GM19238 (cell line): ENCODE measurements around the gene PRSS27.
A peak's percentile ranks its signal among the peaks of the same experiment; 100 is the strongest.
"Not testable (repeated sequence)": the region's sequence is repeated elsewhere in the genome, so short reads cannot be mapped to it uniquely, and the experiment has no call there.

Experiments
- DNase-seq: peaks from one replicate; pipeline ENCODE4 v3.0.0; 2011; ENCODE audit warnings: low spot score; ENCODE audit not compliant: insufficient read length

Gene PRSS27

DNA sequence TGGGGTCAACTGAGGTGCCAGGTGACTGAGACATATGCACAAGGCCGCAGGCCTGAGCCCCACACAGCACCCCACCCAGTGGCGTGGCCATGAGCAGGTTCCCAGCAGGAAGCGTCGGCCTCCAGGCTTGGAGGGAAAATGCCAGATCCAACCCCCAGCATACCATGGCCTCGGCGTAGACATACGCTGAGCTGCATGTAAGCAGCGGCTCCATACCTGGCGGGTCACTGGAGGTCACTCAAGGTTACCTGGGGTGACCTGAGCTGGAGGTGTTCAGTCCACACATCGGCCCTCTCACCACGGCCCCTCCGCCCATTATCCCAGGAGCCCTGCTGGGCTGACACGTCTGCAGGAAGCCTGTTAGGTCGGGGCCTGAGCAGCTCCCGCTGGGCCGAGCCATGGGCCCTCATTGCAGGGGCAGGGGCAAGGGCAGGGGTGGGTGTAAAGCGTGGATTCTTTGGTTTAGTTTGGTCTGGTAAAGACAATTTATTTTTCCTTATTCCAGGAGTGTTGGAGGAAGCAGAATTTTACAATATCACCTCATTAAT lies 22.5 kb downstream of the PRSS27 start:
- DNase-seq = no peak

DNA sequence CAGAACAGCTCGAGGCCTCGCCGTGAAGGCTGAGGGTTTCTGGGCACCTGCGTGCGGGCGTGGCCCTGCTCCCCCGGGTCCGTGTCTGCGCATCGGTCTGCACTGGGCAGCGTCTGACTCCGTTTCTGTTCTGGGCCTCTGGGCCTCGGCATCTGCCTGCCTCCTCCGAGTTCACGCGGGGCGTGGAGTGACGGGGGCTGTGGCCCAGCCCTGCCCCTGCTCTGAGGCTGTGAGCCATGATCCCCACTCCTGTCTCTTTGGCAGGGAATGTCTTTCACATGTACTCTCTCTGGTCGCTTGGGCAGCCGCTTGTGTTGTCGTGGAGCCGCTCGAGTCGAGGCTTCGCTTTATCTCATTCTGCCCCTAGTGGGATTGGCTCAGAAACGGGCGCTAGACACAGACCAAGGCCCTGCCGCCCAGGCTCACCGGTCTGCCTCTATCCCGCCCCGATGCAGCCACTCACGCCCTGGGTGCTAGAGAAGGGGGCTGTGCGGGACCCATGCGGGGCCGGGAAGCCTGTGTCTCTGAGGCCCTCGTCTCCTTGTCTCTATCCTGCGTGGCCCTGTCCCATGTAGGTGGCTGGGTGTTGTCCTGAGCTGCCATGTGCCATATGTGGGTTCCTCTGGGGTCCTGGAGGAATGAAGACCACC lies 23.3 kb downstream of the PRSS27 start:
- DNase-seq = not testable (repeated sequence)

DNA sequence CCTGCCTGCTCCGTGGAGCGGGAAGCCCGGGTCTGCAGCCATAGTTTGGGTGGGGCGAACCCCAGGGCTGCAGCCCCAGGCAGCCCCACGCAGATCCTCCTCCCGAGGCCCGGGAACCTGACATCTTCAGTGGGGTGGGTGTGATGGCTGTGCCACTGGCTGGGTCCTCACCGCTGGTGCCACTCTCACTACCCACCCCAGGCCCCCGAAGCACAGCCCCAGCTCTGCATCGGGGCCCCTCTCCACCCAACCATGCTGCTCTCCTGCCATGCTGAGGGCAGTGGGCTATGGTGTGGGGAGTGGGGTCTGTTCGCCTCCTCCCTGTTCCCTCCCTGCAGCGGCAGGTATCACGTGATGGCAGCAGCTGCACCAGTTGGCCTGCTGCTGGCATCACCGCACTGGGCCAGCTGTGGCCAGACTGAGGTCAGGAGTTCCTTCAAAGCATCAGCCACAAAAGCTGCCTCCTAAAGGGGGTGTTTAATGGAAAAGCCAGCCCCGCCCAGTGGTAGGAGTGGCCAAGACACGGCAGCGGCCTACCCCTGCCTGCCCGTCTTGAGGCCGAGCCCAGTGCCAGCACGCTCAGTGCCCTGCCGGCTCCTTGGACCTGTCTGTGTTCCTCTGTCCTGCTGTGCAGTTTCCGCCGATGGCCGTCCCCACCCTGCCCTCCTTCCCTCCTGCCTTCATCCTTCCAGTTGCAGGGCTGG lies 26.9 kb downstream of the PRSS27 start:
- DNase-seq = no peak

DNA sequence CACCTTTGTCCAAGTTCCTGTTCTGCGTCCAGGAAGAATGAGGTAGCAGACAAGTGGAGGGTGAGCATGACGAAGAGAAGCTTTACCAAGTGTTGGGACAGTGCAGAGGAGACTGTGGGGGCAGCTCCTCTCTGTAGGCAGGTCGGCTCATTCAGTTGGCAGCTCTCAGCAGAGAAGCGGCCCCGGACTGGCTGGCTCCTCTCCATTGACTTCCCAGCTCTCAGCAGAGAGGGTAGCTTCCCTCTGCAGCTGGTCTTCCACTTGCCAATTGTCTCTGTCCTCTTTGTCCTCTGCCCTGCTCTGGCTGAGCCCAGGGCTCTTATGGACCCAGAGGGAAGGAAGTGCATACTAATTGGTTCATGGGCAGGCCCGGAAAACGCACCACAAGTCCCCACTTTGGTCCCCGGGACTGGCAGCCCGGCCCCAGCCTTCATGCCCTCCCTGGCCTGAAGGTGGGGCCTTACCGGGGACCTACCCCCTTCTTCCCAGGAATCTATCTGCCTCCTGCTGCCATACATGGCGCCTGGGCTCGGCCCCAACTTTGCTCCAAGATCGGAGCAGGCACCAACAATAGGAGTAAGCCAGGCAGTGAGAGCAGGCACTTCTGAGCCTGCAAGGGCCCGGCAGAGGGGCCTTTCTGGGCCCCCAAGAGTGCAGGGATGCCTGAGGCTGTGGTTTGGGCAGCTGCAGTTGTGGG lies 27.6 kb downstream of the PRSS27 start:
- DNase-seq = no peak

DNA sequence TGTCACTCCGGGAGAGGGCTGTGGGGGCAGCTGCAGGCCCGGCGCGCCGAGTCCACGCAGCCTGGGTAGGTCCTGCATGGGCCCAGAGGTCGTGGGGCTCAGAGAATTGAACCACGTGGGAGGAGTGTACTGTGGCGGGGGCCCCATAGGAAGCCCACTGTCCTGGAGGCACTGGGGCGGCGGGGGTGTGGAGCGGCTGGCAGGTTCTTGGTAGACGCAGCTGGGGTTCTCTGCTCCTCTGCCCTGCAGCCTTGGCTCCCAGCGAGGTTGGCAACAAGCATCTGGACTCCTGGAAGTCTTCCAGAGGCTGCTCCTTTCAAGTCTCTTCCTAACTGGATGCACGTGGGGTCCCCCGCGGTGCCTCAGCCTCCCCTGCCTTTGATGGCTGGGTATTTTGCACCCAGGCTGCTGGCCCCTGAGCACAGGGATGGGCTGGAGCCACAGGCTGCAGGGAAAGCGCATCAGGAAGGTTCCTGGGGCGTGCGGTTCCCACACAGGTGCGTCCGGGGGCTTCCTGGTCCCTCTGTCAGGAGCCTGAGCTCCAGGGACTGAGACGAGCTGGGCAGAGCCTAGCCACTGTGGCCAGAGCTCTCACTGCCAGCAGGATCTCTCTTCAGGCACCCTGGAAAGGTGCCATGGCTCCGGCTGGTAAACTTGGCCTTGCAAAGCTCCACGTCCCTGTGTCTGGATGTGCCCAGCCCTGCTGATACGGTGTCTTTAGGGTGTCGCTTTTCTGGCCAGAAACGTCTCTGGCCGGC lies 28.4 kb downstream of the PRSS27 start:
- DNase-seq = no peak

DNA sequence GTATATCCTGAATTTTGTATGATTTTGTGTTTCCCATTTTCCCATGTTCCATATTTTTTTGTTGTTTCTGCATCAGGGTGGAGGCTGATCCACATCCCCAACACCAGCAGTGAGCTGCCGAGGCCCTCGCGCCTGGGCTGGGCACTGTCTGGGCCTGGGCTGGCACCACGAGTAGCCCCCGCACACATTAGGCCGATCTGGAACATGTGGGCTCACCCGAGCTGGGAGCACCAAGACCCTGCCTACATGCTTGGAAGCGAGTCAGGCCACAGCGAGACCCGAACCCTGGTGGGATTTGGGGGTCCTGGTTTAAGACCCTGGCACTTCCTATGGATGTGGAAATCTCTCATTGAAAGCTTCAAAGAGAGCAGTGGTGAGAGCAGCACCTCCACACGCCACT lies 29.2 kb downstream of the PRSS27 start:
- DNase-seq = no peak

DNA sequence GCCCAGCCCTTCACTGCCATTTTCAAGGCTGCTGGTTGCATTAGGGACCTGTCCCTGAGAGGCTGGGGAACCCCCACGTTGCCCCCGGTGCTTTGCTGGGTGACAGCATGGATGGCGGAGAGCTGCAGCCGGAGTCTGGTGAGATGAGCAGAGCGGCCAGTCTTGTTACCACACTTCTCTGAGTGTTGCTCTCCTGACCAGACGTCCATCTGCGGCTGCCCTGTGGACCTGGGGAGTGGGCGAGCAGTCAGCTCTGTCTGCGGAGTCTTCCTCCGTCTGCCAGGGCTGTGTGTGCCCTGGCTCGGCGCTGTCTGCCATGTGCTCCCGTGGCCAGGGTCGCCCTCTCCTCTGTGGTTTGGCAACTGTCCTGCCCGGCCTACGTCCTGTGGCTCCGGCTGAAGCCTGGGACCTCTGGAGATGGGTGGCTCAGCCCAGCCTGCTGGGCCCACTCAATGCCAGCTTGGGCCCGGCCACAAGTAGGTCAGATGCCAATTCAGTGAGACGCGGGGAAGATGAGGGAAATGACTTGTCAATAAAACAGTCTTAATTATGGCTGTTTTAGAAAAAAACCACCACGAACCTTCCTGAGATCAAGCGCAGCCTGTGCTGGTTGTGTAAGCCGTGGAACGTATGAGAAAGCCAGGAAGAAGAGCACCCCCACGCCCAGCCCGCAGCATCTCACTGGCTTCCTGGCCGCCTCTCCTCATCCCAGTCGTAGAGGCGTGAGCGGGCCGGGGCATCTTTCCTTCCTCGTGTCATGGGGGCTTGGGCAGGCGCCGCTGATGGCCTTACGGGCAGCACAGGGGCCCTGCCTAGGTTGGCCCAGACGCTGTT lies 29.8 kb downstream of the PRSS27 start:
- peak; percentile 0 for DNase-seq

DNA sequence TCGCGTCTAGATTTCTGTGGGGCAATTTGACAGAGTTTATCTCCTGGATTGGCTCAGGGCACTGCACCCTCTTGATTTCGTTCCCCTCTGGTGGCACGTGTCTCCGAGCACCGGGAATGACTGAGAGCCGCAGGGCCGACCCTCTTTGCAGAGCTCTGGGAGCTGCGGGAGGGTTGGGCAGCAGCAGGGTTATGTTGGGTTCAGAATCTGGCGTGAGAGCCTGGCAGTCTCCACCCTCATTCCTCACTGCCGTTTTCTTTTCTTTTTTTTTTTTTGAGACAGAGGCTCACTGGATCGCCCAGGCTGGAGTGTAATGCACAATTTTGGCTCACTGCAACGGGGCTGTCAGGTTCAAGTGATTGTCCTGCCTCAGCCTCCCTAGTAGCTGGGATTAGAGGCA lies 30.6 kb downstream of the PRSS27 start:
- not testable (repeated sequence) for DNase-seq

DNA sequence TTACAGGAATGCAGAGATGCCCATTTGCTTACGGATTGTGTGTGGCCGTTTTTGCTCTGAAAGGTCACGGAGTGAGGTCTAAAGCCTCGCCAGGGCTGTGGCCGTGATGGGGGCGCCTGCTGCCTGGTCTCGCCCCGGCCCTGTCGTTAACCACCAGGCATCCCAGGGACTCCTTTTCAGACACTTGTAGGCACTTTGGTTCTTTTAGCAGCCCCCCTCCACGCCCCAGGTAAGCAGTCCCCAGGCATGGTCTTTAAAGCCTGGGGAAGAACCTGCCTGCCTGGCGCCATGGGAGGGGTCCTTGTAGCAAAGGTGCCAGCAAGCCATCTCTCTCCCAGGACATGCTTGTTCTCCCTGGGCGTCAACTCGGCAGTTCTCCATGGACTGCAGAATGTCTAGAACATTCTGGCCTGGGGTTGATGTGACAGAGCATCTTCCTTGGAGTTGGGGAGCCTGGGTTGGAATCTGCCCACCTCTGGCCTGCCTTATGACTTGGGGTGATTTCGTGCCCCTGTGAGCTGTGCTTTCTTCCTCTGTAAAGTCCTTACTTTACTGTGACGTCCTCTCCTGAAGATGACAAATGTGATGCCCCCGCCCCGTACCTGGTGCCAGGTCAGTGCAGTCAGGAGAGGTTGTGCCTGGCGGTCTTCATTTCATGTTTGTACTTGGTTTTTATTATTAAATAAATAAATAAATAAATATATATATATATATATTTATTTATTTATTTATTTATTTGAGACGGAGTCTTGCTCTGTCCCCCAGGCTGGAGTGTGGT lies 32.3 kb downstream of the PRSS27 start:
- DNase-seq = no peak

DNA sequence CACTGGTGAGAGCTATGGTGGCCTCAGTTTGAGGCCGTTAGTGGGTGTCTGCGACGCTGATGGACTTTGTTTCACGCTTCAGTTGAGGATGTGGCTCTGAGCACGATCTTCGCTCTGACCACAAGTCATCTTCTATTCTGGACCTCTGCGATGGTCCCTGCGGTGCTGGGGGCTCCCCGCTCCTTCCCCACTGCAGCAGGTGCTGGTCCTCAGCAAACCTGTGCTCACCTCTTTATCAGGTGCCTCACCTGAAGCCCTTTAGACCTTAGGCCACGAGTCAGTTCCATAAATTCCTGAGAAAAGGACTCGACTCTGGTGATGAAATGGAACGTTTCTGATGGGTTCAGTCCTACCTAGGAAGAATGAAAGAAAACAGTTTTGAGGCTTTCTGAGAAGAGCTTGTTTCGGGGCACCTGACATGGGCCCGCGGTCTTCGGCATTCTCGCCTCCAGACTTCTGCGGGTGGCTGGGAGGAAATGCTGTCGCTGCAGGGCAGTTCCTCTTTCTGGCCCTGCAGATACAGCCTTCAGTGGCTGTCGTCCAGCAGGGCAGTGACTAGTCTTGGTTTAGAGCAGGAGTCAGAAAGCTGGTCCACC lies 33.0 kb downstream of the PRSS27 start:
- DNase-seq = peak; percentile 88

DNA sequence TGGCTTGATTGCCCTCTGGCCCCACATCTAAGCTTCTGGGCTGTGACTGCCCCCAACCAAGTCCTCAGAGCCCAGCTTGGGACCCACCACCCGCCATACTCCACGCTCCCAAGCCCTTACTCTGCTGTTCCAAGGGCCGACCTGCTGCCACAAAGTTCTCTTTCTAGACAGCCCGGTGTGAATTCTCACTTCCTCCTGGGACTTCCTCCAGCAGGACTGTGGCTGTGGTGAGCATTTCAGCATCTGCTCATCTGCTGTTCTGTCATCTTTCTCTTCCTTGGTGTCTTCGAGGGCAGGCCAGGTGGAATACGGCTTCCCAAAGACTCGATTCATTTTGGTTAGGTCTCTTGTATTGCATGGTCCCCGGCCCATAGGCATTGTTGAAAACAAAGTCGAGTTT lies 33.9 kb downstream of the PRSS27 start:
- DNase-seq = not testable (repeated sequence)

DNA sequence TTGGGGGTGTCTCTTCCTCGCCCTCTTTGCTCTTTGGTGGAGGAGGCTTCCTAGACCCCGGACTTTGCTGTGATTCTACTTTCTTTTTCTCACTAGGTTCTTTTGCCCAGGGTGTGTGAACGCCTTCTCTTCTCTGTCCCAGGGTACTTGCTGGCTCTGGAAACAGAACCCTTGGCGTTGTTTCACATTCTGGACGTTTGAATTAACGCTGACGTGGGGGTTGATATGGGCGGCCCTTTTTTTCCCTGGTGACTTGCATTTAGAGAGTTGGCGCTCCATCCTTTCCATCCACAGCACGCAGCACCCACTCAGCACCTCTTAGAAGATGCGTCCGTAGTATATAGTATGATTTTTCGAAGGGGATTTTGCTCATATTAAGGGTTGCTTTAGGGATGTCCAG lies 37.0 kb downstream of the PRSS27 start:
- not testable (repeated sequence) for DNase-seq

DNA sequence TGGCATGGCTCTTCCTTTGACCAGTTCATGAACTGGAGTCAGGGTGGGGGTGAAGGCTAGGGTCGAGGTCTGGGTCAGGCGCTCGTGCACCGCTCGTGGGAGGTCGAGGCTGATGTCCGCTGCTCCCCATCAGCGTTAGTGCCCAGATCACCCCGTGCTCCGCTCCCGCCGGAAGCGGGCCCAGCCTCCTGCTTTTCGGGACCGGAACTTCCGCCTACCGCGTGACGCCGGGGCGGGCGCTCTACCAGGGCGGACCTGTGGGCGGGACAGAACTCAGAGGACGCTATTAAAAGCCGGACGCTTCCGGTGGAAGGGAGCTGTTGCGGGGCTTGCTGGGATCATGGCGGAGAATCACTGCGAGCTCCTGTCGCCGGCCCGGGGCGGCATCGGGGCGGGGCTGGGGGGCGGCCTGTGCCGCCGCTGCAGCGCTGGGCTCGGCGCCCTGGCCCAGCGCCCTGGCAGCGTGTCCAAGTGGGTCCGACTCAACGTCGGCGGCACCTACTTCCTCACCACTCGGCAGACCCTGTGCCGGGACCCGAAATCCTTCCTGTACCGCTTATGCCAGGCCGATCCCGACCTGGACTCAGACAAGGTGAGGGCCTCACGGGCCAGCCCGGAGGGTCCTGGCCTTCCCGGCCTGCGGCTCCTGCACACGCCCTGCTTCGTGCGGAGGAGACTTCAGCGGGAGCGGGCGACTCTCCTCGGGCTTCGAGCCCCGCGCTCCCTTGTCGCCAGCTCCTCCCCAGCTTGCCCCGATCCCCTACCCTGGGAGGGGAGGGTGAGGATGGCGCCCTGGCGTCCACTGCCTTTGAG lies 37.6 kb downstream of the PRSS27 start, which contains the start of gene KCTD5:
KCTD5 (plus strand) TSS at position 315 of the 813 bp plus-strand sequence; CDS start at position 341, 26 bp downstream.
- peak; percentile 97 for DNase-seq

DNA sequence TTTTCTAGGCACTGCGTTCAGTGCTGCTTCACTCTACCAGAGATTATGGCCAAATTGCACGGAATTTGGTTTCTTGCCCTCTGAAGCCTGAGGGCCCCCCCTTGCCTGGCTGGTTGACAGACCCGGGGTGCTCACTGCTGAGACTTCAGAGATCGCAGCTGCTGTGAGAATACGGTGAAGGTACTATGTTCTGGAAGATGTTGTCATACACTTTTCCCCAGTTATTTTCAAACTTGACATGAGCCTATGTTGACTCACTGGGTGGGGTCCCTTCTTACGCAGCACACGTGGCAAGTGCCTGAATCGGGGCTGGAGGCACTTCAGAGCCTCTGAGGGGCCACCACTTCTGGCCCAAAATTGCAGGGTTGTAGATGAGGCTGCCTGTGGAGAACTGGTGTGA lies 39.7 kb downstream of the PRSS27 start:
- DNase-seq = not testable (repeated sequence)

DNA sequence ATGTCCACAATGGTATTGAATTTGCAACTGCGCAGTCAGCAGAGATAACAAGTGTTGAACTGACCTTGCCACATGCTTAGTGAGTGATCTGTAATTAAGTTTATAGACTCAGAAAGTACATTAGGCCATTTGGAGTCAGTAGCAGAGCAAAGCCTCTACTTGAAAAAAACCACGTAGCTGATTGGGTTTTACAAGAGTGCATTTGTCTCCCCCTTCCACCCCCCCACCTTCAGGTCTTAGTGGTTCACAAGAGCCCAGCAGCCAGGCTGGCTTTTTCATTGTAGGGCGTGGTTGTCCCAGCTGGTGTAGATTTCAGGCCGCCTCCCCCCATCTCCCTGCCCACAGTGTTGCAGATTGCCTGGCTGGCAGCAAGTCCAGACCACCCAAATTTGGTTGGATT lies 40.1 kb downstream of the PRSS27 start:
- not testable (repeated sequence) for DNase-seq

DNA sequence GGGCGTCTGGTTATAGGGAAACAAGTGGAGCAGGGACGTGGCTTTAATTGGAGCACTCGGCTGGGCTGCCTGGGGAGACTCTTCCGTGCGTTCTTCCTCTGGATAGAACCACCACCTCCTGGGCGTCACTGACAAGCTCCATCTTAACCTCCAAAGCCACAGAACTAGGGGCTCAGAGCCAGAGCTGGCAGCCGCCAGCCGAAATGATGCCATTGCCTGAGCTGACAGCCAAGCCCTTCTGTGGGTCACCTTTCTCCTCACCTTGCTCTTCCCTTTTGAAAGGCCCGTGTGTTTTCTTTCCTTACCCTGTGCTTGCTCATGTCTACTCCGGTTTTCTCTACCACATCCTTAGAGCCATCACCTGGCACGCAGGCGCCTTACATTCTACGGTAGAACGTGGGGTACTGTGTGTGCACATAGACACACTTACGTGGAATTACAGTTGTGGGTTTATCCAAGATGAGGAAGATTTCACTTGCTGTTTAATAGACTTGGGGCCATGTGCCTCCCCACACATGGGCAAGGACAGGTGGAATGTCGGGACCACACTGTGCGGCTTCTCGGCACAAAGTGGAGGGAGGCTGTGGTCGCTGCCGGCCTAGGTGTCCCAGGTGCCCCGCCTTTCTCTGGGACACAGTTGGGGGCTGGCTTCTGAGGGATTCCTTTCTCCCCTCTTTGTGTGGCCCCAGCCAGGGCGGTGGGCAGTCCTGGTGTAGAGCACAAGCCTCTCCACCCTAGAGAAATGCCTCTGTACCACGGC lies 41.6 kb downstream of the PRSS27 start:
- DNase-seq = not testable (repeated sequence)

DNA sequence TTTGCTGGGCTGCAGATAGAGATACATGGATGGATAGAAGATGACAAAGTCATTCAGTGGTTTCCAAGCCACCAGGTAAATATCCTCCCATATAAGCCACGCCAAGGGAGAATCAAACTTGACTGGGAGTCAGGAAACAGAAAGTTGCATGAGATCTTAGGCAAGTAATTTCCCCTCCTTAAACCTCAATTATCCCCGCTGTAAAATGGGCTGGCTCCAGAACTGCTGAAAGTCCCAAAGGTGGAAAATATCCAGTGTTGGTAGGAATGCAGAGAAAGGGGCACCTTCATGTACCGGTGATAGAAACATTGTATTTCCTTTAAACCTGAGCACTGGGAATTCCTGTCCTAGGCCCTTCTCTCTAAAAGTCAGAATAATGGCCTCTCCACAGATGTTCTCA lies 43.1 kb downstream of the PRSS27 start:
- DNase-seq = not testable (repeated sequence)

DNA sequence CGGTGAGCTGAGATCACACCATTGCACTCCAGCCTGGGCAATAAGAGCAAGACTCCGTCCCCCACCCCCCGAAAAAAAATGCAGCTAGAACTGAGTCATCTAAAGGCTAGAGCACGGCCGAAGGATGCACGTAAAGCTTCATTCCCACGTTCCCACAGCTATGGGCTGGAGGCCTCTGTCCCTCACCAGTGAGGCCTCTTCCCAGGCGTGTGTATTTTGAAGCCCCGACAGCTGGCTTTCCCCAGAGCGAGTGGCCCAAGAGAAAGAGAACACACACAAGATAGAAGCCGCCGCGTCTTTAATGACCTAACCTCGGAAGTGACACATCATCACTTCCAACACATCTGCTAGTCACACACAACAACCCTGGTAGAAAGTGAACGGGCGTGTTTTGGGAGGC lies 44.3 kb downstream of the PRSS27 start:
- no peak for DNase-seq
